Muscle of leg (tissue), 11 donors: ENCODE results near the gene CEBPZ. TPM values are rescaled to one million over a fixed set of nuclear protein-coding genes. Genes with fewer than 3 reads are reported as not detected.
"Not testable (repeated sequence)": the region's sequence is repeated elsewhere in the genome, so short reads cannot be mapped to it uniquely, and the experiment has no call there.

Source experiments
- DNase-seq: peaks from one replicate; pipeline ENCODE4 v3.0.0; 2013
- H3K27ac ChIP-seq: one replicate; pipeline ENCODE4 v1.5.1; 2013; ENCODE audit warnings: mild to moderate bottlenecking, low read length, control low read depth
- H3K27me3 ChIP-seq: one replicate; pipeline ENCODE4 v1.6.1; 2013; ENCODE audit warnings: low read length; ENCODE audit not compliant: control insufficient read depth, insufficient read depth
- H3K36me3 ChIP-seq: one replicate; pipeline ENCODE4 v1.6.1; 2013; ENCODE audit warnings: low read length; ENCODE audit not compliant: control insufficient read depth, insufficient read depth
- H3K4me1 ChIP-seq: one replicate; pipeline ENCODE4 v1.6.1; 2013; ENCODE audit warnings: low read length; ENCODE audit not compliant: control insufficient read depth, insufficient read depth
- H3K4me3 ChIP-seq: one replicate; pipeline ENCODE4 v1.5.1; 2013; ENCODE audit warnings: low read length, control low read depth
- H3K9me3 ChIP-seq: replicated peaks from 2 replicates; pipeline ENCODE4 v1.6.1; 2013; ENCODE audit warnings: low read depth, low read length; ENCODE audit not compliant: control insufficient read depth
- WGBS: methylation state at CpG from one replicate; pipeline ENCODE4 v1.1.5; 2013; ENCODE audit warnings: missing lambda C conversion rate; ENCODE audit not compliant: insufficient coverage; 5-methylcytosine and 5-hydroxymethylcytosine counted together
- polyA plus RNA-seq, 8 donors: library from polyadenylated mRNA; unstranded; fragments of 120-200 nt; gene quantifications; one replicate each; pipeline versions ENCODE4 v1.2.1 to v1.2.3, GENCODE V29; 2013; ENCODE audit warnings: inconsistent platforms in 1 of 8, low replicate concordance in 1 of 8; ENCODE audit not compliant: insufficient read length in 8 of 8, insufficient read depth in 1 of 8
- total RNA-seq: library from RNA; stranded (reverse); fragments of 120-200 nt; gene quantifications from one replicate; pipeline ENCODE4 v1.2.4, GENCODE V29; 2013

CEBPZ gene
- total and polyA plus RNA-seq, 9 donors: 34.5 to 56.9 (median 40.1) TPM

DNA sequence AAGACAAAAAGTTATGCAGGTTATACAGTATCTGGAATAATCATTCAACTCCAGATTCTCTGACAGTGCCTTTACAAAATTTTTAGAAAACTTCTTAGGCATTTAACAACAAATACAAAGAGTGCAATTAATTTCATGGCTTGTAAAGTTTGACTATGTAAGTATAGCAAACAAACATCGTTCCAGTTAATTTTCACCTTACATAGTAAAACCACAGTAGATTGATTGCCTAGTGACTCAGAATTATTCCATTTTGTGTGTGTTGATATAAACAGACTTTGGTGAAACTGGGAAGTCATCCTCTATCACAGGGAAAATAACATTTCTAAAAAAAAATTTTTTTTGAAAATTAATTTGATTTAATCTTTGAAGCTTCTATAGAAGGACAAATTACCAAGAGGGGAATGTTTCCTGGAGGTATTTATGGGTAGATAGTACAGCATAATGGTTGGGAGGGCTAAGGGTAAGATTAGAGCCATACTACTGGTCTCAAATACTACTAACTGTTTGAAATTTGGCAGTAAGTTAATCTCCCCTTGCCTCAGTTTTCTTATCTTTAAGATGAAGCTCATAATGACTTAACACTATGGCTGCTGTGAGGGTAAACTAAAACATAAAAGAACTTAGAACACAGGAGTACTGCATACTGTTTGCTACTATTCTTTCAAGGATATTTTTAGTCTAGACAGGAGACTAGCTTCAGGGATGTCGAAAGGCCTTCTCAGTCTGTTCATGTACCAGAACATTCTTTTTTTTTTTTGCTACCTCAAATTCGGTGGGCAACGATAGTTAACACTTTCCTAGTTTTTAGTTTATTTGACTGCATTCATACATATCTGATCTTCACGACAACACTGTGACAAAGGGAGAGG lies 19.7 kb upstream of the CEBPZ start:
- Histone ChIP-seq H3K27me3 (no peaks in the 10 kb centered on the region), H3K27ac (no peak overlapping the region), H3K4me1 (no peaks in the 10 kb centered on the region), H3K36me3 (peaks cover 37% of the 10 kb centered on the region), H3K4me3 (no peak overlapping the region), H3K9me3 (no peaks in the 10 kb centered on the region)
- DNase-seq: no peak
- WGBS: 67% methylated on average over 1 of the region's 5 CpGs

DNA sequence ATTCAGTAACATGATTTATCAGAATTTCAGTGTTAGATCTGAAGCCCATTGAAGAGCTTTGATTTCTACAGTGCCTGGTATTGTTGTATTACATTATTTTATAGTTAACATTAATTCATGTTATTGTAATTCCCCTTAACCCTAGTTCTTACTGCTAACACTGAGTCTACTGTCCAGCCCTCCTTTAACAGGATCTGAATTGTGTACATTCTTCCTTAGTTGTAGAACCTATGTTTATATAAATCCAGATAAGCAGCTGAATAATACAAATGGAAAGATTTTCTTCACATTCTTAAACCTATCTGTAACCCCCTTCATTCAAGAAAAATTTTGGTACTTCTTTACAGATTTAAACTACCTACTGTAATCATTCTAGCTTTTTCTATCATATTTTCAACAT lies 14.8 kb upstream of the CEBPZ start:
- DNase-seq: no peak
- Histone ChIP-seq H3K27ac (no peak overlapping the region), H3K4me3 (no peak overlapping the region), H3K9me3 (no peaks in the 10 kb centered on the region), H3K4me1 (no peaks in the 10 kb centered on the region), H3K36me3 (peaks cover 36% of the 10 kb centered on the region), H3K27me3 (no peaks in the 10 kb centered on the region)

DNA sequence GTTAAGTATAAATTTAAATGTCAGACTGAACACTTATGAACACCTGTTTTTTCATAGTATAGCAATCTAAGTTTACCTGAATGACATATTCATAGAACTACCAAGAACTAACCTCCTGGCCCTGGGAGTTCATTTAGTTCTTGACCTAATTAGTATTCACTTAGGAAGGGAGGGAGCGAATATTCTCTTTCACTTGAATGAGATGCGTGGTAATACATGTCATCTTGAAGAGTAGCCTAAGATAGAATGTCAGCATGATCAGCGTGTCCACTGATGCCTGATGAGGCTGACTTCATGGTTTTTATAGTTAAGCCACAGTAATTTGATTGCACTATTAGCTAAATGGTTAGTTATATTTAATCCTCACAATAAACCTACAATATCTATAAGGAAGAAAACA lies 13.4 kb upstream of the CEBPZ start:
- Histone ChIP-seq H3K36me3 (peaks cover 36% of the 10 kb centered on the region), H3K27ac (no peak overlapping the region), H3K4me1 (no peaks in the 10 kb centered on the region), H3K27me3 (no peaks in the 10 kb centered on the region), H3K9me3 (no peaks in the 10 kb centered on the region), H3K4me3 (no peak overlapping the region)
- 90% methylated on average over 2 of the region's 3 CpGs for WGBS
- DNase-seq: no peak

DNA sequence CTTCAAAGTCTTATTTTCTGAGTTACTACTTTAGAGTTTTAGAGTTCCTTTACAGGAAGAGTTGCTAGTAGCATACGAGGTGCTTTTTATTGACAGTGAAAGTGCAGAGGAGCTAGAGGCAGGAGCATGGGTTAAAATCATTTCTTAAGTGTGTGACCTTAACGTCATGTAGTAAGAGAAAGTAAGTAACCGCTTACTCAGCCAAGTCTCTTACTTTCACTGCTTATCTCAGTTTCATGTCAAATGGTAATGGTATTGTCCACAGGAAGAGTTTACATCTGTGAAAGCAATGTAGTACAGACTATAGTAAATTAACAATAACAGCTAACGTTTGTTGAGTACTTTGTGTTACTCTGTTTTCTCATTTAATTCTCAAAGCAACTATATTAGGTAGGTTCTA lies 12.6 kb upstream of the CEBPZ start:
- DNase-seq: no peak
- Histone ChIP-seq H3K4me3 (no peak overlapping the region), H3K36me3 (peaks cover 39% of the 10 kb centered on the region), H3K27me3 (no peaks in the 10 kb centered on the region), H3K27ac (no peak overlapping the region), H3K9me3 (no peaks in the 10 kb centered on the region), H3K4me1 (no peaks in the 10 kb centered on the region)
- WGBS: 90% methylated on average over 2 of the region's 4 CpGs

DNA sequence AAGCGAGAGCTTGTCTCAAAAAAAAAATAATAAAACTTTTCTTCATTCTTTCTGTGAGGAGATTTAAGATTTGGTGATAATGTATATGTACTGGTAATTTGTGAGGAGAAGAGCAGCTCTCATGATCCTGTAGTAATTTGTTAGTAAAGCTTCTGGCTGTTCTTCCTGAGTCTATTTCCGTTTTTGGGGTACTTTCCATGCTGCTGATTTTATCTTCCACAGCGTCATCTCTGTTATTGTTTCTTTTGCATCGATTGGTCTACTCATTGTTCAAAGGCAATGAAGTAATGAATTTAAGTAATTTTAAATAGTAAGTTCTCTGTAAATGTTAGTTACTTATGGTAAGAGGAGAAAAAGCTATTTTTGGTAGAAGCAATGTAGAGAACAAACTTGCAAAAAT lies 12.0 kb upstream of the CEBPZ start:
- no peak overlapping the region for H3K4me3 ChIP-seq
- no peaks in the 10 kb centered on the region for H3K4me1 ChIP-seq
- H3K27ac ChIP-seq: no peak overlapping the region
- peaks cover 36% of the 10 kb centered on the region for H3K36me3 ChIP-seq
- H3K9me3 ChIP-seq: no peaks in the 10 kb centered on the region
- WGBS: no CpG with 5 or more reads among the region's 4 CpGs
- no peak for DNase-seq
- no peaks in the 10 kb centered on the region for H3K27me3 ChIP-seq

DNA sequence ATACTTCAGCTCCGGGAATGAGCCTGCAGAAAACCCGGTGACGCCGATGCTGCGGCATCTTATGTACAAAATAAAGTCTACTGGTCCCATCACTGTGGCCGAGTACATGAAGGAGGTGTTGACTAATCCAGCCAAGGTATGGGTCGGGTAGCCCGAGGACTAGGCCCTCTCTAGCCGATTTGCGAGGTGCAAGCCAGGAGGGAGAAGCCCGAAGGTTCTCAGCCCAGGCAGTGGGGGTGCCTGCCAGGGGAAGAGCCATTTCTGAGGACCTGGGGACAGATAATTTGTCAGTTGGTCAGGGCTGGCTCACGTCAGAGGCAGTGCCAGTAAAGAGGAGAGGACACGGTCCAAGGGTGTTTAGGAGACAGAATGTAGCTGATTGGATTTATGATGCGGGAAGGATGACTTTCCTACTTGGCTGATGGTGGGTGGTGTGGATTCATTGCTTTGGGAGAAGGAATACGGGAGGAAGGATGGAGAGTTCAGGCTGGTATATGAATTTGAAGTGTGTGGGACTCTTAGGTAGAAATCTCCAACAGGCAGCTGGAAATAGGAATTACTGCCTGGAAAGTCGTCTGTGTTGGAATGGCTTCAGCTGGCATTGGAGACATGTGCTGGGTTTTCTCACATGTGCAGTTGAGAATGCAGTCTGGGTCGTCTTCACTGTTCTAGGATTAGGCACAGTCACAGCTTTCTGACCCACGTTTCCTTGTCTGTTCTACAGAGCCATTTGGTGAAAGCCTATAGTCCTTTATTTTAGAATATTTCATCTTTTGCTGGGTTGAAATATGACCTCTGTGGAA lies 936 bp upstream of the CEBPZ start:
- Histone ChIP-seq H3K9me3 (no peaks in the 10 kb centered on the region), H3K36me3 (peaks cover 13% of the 10 kb centered on the region), H3K27me3 (no peaks in the 10 kb centered on the region), H3K4me3 (peak overlapping the region; percentile 91), H3K27ac (peak overlapping the region; percentile 93), H3K4me1 (peaks cover 15% of the 10 kb centered on the region)
- WGBS: 12% methylated on average over 15 of the region's 18 CpGs
- DNase-seq: peak; percentile 47

DNA sequence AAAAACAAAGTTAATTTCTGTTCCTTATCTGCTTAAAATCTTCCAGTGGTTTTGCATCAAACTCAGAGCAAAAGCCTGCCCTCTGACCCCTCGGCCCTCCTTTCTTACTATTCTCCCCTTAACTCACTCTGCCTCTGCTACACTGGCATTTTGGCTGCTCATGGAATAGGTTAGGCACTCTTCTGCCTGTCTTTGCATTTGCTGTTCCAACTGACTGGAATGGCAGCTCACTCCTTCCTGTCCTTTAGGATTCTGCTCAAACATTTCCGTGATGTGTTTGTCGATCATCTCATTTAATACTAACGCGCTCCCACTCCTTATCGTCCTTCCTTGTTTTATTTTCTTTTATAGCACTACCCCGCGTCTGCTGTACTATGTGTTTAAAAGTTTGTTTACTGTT lies 815 bp downstream of the CEBPZ start:
- Histone ChIP-seq H3K27me3 (no peaks in the 10 kb centered on the region), H3K36me3 (peaks cover 15% of the 10 kb centered on the region), H3K4me3 (peak overlapping the region; percentile 91), H3K9me3 (no peaks in the 10 kb centered on the region), H3K27ac (peak overlapping the region; percentile 93), H3K4me1 (peaks cover 15% of the 10 kb centered on the region)
- WGBS: 3% methylated on average over 2 of the region's 8 CpGs
- peak; percentile 24 for DNase-seq

DNA sequence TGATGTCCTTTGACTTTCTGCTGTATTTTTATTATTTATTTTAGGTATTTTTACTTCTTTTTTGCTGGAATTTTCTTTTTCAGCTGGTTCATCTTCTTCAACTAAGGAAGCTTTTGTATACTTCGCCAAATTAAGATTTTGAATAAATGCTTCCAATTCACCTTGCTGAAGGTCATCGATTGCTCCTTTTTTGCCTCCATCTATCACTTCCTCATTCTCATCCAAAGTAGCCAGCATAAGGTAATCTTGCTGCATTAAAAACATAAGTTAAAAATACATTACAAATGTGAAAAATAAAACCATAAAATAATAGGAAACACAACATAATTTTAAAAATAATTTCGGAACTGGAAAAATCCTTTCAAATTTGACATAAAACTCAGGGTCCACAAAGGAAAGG lies 2.6 kb downstream of the CEBPZ start:
- no peaks in the 10 kb centered on the region for H3K27me3 ChIP-seq
- DNase-seq: no peak
- H3K4me3 ChIP-seq: no peak overlapping the region
- peaks cover 13% of the 10 kb centered on the region for H3K36me3 ChIP-seq
- 100% methylated on average over 1 of the region's 3 CpGs for WGBS
- peaks cover 15% of the 10 kb centered on the region for H3K4me1 ChIP-seq
- no peaks in the 10 kb centered on the region for H3K9me3 ChIP-seq
- no peak overlapping the region for H3K27ac ChIP-seq

DNA sequence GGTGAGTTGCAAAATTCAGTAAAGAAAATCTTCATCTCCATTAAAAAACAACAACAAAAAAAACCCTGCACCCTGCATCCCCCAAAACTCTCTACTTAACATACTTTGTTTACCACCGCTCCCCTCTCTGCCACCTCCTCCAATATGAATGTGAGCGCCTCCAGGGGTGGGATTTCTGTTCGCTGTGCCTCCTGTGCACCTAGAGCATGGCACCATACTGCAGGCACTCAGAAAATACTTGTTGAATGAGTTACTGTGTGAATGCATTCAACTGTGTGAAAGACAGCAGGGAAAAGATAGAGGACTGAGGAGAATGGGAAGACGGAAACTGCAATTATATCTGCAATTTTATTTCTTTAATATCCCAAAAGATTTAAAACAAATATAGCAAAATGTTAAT lies 4.5 kb downstream of the CEBPZ start:
- no CpG with 5 or more reads among the region's 4 CpGs for whole genome bisulfite sequencing
- Histone ChIP-seq H3K27me3 (no peaks in the 10 kb centered on the region), H3K4me3 (no peak overlapping the region), H3K36me3 (peaks cover 17% of the 10 kb centered on the region), H3K27ac (no peak overlapping the region), H3K9me3 (no peaks in the 10 kb centered on the region), H3K4me1 (peaks cover 4% of the 10 kb centered on the region)
- no peak for DNase-seq

DNA sequence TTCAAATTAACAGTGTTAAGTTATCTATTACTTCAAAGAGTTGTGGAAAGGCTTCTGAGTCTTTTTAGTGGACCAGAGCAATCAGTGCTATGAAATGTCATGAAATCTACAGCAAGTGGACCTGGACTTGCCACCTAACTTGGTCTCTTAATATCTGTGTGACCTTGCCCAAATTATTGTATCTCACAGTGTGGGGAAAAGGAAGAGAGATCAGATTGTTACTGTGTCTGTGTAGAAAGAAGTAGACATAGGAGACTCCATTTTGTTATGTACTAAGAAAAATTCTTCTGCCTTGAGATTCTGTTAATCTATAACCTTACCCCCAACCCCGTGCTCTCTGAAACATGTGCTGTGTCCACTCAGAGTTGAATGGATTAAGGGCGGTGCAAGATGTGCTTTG lies 6.3 kb downstream of the CEBPZ start:
- DNase-seq, H3K27me3 ChIP-seq, H3K4me1 ChIP-seq, H3K9me3 ChIP-seq, H3K4me3 ChIP-seq, H3K27ac ChIP-seq: not testable (repeated sequence)
- peaks cover 30% of the 10 kb centered on the region for H3K36me3 ChIP-seq
- WGBS: no CpG with 5 or more reads among the region's 2 CpGs
